ENCODE data around the gene RPS21.

The RPS21 gene

GRCh38 chr20:62354031-62354808, 32.7 kb upstream of the RPS21 start:
- no peak for DNase-seq

GRCh38 chr20:62354811-62355341, 32.0 kb upstream of the RPS21 start:
- no peak for DNase-seq

- DNase-seq = no peak
Measured at GRCh38 chr20:62355516-62355877, 31.4 kb upstream of the RPS21 start.

DNA sequence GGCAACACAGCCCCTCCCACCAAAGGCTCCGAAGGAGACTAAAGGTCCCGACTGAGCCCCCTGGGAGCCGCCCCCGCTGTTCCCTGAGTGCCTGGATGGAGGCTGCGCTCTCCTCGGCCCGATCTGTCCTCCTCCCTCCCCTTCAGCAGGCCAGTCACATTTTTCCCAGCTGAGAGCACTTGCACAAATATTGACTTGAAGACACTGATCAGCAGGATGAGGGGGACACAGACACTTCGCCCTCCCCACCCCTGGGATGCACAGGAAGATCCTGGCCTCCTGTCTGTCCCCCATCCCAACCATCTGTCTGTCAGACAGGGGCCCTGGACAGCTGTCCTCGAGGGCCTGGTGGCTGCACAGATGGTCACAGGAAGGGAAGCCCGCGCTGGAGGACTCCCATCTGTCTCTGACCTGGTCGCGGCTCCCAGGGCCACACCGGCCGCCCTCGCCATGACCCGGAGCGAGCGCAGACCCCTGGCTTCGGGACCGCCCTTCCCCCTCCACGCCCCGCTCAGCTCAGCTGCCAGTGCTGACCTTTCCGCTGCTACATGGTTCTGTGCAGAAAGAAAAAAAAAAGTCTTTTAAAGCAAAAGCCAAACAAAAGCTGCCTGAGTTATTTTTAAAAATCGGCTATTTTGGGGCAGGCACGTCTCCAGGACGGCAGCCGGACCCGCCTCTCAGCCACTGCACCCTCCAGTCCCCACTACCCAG, 30.9 kb upstream of the RPS21 start:
- DNase-seq = no peak

DNA sequence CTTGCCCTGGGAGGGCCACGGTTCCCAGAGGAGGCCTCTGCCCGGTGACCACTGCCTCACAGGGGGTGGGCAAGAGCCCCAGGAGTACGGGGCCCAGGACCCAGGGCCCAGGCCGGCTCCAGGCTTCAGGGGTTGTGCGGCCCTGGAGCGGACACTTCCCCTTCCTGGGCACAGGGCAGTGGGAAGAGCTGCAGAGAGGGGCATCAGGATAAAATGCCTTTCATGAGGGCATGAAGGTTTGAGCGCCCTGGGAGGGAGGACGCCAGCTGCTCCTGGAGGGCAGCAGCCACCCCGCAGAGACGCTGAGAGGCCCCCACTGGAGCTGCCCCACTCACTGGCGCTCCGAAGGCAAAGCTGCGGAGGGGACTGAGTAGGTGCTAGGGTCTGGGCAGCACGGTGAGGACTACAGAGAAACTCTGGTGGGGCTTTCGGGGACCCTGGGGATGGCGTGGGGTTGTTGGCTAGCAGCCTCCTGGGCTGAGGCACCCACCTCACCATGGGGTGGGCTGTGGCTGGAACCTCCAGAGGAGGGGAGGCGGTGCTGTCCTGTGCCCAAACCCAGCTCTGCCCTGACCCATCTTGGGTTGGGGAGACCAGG, 30.2 kb upstream of the RPS21 start:
- DNase-seq = no peak

- DNase-seq = no peak
Measured at GRCh38 chr20:62357187-62357667, 29.7 kb upstream of the RPS21 start.

DNA sequence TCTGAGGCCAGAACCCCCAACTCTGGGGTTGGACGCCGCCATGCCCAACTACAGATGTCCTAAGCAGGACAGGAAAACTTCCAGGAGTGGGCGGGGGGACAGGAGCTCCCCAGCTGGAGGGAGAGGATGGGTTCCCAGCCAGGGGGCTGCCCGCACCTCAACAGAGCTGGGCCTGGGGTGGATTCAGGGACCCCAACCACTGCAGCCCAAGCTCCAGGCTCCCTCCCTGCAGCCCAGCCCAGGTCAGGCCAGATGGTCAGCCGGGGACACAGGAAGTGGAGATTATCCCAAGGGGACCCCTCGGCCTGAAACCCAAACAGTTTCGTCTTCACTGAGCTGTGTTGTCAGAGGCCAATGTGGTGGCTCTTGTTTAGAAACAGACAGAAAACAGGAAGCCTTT, 29.2 kb upstream of the RPS21 start:
- no peak for DNase-seq

GRCh38 chr20:62358171-62359042, 28.5 kb upstream of the RPS21 start:
- DNase-seq = no peak

DNA sequence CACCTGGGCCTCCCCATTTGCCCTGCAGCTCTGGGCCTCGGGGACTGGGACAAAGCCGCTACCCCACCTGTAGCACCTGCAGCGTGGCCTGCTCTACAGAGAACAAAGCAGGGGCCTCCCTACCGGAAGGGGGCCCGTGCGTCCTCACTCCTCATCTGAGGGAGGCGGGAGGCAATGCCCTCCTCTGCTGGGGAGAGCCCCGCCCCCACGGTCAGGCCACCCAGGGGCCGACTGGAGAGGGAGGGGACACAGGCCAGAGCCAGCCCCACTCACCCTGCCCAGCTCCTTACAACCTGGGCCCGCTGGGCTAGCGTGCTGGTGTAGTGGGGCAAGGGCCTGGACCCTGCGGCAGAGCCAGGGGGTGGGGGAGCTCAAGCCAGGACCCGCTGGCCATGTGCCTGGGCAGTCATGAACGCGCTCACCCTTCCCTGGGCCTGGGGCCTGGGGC, 27.8 kb upstream of the RPS21 start:
- no peak for DNase-seq

- no peak for DNase-seq
Measured at GRCh38 chr20:62359491-62360121, 27.3 kb upstream of the RPS21 start.

- no peak for DNase-seq
Measured at GRCh38 chr20:62360854-62361798, 25.8 kb upstream of the RPS21 start.

- no peak for DNase-seq
Measured at GRCh38 chr20:62361799-62362589, 24.9 kb upstream of the RPS21 start.

DNA sequence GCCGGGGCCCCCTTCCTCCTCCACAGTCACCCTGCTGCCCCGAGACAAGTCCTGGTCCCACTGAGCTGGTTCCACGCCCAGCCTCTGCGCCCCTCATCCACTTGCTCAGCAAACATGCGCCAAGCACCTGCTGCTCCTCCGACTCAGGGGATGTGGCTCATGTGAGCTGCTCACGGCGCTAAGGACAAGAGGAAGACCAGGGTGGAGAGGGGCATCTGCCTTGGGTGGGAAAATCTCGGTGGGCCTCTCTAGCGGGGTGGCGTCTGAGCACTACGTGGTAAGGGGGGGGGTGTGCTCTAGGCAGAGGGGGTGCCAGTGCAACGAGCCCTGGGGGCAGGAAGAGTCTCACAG, 24.3 kb upstream of the RPS21 start:
- no peak for DNase-seq

- no peak for DNase-seq
Measured at GRCh38 chr20:62362991-62363919, 23.6 kb upstream of the RPS21 start.

GRCh38 chr20:62363920-62364851, 22.7 kb upstream of the RPS21 start:
- no peak for DNase-seq

DNA sequence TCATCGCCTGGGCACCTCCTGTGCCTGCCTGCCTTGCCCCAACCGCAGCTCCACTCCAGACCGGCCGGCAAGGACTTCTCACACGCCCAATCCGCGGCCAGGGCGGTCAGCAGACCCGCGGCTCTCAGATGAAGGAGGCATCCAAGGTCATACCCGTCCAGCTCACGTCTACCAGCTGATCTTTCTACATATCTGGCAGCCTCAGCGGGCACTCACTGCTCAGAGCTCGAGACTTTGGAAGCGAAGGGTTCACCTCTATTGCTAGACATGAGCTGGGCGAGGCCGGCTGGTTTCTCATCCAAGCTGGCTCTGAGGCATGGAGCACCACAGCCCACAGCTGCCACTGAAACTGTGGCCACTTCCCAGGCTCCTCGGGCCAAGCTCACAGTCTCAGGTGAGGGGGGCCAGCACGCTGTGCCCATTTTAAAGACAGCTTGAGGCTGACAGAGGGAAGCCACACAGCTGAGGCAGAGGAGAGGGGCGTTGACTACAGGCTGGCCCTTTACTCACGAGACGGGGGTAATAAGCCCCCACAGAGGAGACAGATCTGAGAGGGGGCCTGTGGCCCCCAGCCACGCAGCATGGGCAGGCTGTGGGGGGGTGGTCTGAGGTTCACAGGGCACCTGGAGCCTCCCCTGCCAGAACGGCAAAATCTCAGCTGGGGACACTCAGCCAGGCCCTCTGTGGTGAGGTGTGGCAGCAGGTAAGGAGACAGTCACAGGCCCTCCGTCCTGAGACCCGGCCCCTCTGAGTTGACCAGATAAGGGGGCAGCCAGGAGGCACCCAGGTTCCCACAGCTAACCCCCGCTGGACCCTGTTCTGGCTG, 21.8 kb upstream of the RPS21 start:
- no peak for DNase-seq

DNA sequence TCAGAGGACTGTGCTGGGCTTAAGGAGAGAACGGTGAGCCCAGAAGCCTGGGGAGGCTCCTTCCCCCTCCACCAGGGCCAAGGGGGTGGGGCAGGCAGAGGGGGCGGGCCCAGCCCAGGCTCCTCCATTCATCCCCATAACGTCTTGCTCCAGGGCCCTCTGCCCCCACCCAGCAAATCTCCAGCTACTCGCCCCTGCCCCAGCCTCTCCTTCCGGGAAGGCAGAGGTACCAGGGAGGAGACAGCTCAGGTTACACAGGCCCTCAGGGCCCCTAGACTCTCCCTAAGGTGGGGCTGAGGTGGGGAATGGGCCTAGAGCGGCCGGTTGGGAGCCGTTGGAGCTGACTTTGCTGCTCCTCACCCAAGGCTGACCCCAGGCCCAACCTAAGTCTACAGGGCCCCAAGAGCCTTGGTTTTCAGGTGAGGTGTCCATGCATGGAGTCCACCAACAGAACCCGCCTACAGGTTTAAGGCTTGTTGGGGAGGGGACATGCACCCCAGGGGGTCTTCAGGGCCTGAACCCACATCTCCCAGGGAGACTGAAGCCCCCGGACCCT, 21.0 kb upstream of the RPS21 start:
- DNase-seq = no peak
